GM12892 (cell line): ENCODE measurements around the gene C1orf226.

Experiments used
- POLR2A ChIP-seq: IDR thresholded peaks from 2 replicates; pipeline ENCODE4 v1.6.1; 2011; ENCODE audit warnings: low read depth, low read length, control low read depth
- POLR2AphosphoS5 ChIP-seq: IDR thresholded peaks from 2 replicates; pipeline ENCODE4 v1.6.1; 2011; ENCODE audit warnings: low read depth, low read length, control low read depth
- TAF1 ChIP-seq: IDR thresholded peaks from 2 replicates; pipeline ENCODE4 v1.6.1; 2011; ENCODE audit warnings: low read depth, mild to moderate bottlenecking, control low read depth, low read length, borderline replicate concordance

DNA sequence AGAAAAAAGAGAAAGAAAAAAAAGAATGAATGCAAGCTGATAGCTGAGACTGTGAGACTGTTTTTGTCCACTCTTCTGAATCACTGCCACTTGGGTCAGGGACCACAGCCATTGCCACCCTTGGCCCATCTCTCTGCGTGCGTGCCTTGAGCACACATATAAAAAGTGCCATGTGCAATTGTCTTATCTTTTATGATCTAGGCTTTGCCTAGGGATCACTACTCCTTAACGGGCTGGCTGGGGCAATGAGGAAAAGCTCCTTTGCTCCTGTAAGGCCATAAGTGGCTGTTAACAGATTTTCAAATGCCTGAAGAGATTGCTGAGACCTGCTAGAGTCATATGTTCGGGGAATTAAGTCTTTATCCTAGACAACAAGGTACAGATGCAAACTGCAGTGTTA, 13.1 kb upstream of the C1orf226 start:
- TF ChIP-seq POLR2A: no peak
- TF ChIP-seq TAF1: no peak
- TF ChIP-seq POLR2AphosphoS5: no peak
